GM12874 (cell line): ENCODE results near the gene PRKN.

ENCODE experiments used
- TF ChIP-seq, protein P1 (sequence below): IDR thresholded peaks from 2 replicates; pipeline ENCODE4 v1.5.1; 2011; ENCODE audit warnings: low read depth, mild to moderate bottlenecking, control low read depth, low read length, moderate library complexity; ENCODE audit not compliant: insufficient read depth

Gene PRKN

DNA sequence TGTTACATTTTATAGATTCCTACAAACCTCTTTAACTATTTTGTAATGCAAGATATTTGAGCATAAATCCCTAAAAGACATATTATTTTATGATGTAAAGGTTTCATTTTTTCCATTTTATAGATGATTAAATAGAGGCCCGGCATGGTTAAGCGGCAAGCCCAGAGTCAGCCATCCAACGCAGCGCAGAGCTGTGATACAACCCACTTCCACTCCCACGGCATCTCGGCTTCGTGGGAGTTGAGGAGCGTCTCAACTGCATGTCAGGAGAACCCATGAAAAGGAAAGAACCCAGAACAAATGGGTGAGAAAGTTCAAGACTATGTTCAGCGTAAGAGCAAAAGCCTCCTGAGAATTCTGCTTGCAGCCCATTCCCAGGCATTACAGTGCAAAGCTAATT lies 488.2 kb downstream of the PRKN start:
- TF ChIP-seq, protein P1, sequence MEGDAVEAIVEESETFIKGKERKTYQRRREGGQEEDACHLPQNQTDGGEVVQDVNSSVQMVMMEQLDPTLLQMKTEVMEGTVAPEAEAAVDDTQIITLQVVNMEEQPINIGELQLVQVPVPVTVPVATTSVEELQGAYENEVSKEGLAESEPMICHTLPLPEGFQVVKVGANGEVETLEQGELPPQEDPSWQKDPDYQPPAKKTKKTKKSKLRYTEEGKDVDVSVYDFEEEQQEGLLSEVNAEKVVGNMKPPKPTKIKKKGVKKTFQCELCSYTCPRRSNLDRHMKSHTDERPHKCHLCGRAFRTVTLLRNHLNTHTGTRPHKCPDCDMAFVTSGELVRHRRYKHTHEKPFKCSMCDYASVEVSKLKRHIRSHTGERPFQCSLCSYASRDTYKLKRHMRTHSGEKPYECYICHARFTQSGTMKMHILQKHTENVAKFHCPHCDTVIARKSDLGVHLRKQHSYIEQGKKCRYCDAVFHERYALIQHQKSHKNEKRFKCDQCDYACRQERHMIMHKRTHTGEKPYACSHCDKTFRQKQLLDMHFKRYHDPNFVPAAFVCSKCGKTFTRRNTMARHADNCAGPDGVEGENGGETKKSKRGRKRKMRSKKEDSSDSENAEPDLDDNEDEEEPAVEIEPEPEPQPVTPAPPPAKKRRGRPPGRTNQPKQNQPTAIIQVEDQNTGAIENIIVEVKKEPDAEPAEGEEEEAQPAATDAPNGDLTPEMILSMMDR: no peak

DNA sequence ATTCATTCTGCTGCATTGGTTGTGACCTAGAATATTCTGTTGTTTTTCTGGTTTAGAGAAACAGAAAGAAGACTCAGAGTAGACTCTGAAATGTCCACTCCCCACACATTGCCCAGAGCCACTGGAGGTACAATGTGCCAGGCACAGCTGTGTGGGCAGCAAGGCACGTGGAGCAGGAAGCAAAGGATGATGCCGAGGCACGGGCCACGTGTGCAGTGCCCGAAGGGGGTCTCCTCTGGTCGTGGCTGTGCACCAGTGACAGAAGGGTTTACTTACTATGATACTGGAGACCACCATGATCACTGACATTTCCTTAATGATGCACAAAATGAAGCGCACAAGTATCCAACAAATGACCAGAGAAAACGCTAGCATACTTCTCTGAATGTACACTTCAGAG lies 488.9 kb downstream of the PRKN start:
- TF ChIP-seq, protein P1: no peak

DNA sequence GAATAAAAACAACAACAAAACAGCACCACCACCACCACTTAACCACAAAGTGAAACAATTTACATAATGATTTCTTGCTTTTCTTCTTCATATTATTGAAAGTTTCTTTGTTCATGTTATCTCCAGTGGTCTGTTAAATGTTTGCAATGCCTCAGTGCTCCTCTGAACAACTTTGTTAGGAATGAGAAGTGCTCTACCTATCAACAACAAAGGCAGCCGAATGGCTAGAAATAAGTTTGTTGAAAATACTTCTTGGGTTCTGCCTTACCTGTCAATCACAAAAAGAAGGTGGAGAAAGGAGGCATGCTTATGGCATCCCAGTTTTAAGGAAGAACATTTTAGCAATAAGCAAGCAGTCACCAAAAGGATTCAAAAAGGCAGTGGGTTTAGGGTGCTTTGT lies 490.2 kb downstream of the PRKN start:
- TF ChIP-seq, protein P1: no peak

DNA sequence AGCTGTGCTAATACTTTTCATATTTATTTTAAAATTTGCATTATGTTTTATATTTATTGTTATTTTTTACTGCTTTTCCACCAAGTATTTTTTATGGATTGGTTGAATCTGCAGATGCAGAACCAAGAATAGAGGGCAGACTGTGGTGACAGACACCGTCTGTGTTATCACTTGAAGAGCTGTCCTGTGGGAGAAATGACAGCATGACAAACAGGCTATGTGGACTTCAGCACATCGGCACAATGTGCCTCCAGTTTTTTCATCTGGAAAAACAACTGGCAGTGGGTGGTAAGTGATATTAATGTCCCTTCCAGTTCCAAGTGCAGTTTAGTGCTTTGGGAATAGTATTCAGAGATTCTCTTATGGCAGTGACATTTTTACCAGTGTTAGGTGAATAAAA lies 492.9 kb downstream of the PRKN start:
- TF ChIP-seq, protein P1: no peak

DNA sequence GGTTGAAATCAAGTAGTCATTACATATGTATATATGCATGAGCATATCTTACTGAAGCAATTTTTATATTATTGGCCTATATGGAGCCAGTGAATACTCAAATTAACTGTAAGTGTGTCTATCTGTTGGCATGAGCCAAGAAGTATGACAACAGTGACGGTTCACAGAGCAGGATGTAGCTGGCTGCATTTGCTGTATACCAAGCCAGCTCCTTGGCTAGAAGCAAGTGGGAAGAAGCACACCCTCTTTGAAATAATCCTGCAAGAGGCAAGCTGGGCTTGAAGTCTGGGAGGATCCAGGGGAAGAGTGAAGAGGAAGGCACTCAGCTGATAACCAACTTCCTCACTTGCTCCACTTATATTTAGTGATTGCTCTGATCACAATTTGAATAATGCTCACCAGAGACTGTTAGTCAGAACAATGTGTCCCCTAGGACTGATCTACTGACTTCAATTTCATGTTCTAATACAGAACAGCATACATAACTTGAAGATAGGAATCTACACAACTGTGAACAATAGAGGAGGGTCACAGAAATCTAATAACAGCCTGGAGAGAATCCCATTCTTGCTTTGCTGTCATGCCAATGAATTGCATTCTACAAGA lies 497.3 kb downstream of the PRKN start:
- TF ChIP-seq, protein P1: no peak

DNA sequence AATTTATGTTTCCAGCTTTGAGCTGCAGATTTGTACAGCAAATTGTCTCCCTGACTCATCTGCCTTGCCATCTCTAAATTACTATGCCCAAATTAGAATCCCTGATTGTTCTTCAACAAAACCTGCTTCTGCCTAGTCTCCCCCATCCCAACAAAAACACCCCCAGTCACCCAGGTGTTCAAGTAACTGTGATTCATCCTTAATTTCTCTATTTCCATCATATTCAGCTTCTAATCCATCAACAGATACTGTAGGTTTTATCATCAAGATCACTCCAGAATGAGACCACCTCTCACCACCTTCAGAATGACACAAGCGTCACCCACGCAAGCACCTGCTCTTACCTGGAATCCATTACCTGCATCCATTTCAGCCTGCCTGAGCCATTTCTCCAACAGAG lies 498.5 kb downstream of the PRKN start:
- TF ChIP-seq, protein P1: no peak

DNA sequence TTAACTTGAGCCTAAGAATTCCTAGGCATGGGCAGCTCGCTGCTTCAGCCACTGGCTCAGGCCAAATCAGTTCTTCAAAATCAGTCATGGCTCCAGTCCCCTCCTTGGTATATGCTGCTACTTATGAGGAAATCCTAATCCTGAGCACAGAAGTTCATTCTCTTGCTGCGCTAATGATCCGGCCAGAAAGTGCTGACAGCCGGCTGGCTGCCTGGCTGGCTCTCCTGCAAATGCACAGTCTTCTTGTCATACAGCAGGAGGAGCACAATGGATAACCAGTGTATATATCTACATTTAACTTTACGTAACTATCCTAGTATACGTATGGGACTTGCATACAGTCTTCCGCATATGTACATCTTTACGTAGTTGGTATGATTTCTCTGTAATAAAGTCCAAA lies 500.8 kb downstream of the PRKN start:
- TF ChIP-seq, protein P1: no peak

DNA sequence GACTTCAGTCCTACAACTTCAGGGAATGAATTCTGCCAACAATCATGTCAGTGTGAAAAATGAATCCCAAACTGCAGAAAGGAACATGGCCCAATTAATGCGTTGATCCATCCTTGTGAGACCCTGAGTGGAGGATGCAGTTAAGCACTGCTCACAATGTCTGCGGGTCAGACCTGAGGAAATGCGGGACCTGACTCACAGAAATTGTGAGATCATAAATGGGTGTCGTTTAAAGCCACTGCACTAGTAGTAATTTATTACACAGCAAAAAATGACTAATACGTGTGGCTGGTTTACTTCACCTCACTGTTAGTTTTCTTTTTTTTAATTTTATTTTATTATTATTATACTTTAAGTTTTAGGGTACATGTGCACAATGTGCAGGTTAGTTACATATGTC lies 505.0 kb downstream of the PRKN start:
- TF ChIP-seq, protein P1: no peak
